HepG2 (cell line): Measurements from ENCODE around the gene TSSK3. TPM values are rescaled to one million over a fixed set of nuclear protein-coding genes. Genes with fewer than 3 reads are reported as not detected.

Experiments
- AKNA ChIP-seq: sonication (generic); formaldehyde crosslinking; IDR thresholded peaks from 2 replicates; pipeline ENCODE4 v1.4.0; 2020; ENCODE audit warnings: missing genetic modification reagents, borderline replicate concordance
- FOXJ3 ChIP-seq: sonication (generic); formaldehyde crosslinking; IDR thresholded peaks from 2 replicates; pipeline ENCODE4 v1.4.0; 2020; ENCODE audit warnings: missing genetic modification reagents, mild to moderate bottlenecking, borderline replicate concordance
- JUND ChIP-seq: sonication (generic); formaldehyde crosslinking; IDR thresholded peaks from 2 replicates; pipeline ENCODE4 v1.8.0; 2022; ENCODE audit warnings: mild to moderate bottlenecking, missing genetic modification reagents
- MTF1 ChIP-seq: sonication (generic); formaldehyde crosslinking; IDR thresholded peaks from 2 replicates; pipeline ENCODE4 v1.5.0; 2020; ENCODE audit warnings: missing genetic modification reagents
- NR1H2 ChIP-seq: sonication (generic); formaldehyde crosslinking; IDR thresholded peaks from 2 replicates; pipeline ENCODE4 v1.8.1; 2022; ENCODE audit warnings: low read depth, missing genetic modification reagents, borderline replicate concordance
- PBX2 ChIP-seq: IDR thresholded peaks from 2 replicates; pipeline ENCODE4 v1.6.1; 2016; ENCODE audit warnings: control low read depth
- SAP130 ChIP-seq: IDR thresholded peaks from 2 replicates; pipeline ENCODE4 v1.6.1; 2016; ENCODE audit warnings: low read depth
- STAT5B ChIP-seq: sonication (generic); formaldehyde crosslinking; IDR thresholded peaks from 2 replicates; pipeline ENCODE4 v1.4.0; 2020; ENCODE audit warnings: missing genetic modification reagents
- SYNCRIP ChIP-seq: fragments of 200-400 bp; formaldehyde crosslinking; IDR thresholded peaks from 2 replicates; pipeline ENCODE4 v1.6.1; 2018; ENCODE audit warnings: mild to moderate bottlenecking, low read depth, low read length; ENCODE audit not compliant: insufficient read depth
- TFDP2 ChIP-seq: sonication (generic); formaldehyde crosslinking; IDR thresholded peaks from 2 replicates; pipeline ENCODE4 v1.4.0; 2020; ENCODE audit warnings: missing genetic modification reagents
- TMF1 ChIP-seq: sonication (generic); formaldehyde crosslinking; IDR thresholded peaks from 2 replicates; pipeline ENCODE4 v1.8.1; 2022; ENCODE audit warnings: low read depth, missing genetic modification reagents
- ZBTB2 ChIP-seq: sonication (generic); formaldehyde crosslinking; IDR thresholded peaks from 2 replicates; pipeline ENCODE4 v1.8.0; 2022; ENCODE audit warnings: low read depth, missing genetic modification reagents
- ZBTB39 ChIP-seq: sonication (generic); formaldehyde crosslinking; IDR thresholded peaks from 2 replicates; pipeline ENCODE4 v1.5.0; 2020; ENCODE audit warnings: missing genetic modification reagents
- ZC3H13 ChIP-seq: sonication (generic); formaldehyde crosslinking; IDR thresholded peaks from 2 replicates; pipeline ENCODE4 v1.8.1; 2023; ENCODE audit warnings: mild to moderate bottlenecking, missing genetic modification reagents, moderate library complexity
- ZNF607 ChIP-seq: sonication (generic); formaldehyde crosslinking; IDR thresholded peaks from 2 replicates; pipeline ENCODE4 v1.5.1; 2020; ENCODE audit warnings: missing genetic modification reagents, mild to moderate bottlenecking, borderline replicate concordance
- ZNF629 ChIP-seq: sonication (generic); formaldehyde crosslinking; conservative IDR thresholded peaks from 2 replicates; pipeline ENCODE4 v1.5.0; 2020; ENCODE audit warnings: missing genetic modification reagents
- ZNF761 ChIP-seq: sonication (generic); formaldehyde crosslinking; conservative IDR thresholded peaks from 2 replicates; pipeline ENCODE4 v1.4.0; 2020; ENCODE audit warnings: mild to moderate bottlenecking, missing genetic modification reagents
- ZNF766 ChIP-seq: sonication (generic); formaldehyde crosslinking; IDR thresholded peaks from 2 replicates; pipeline ENCODE4 v1.5.0; 2020; ENCODE audit warnings: missing genetic modification reagents, borderline replicate concordance
- ZNF768 ChIP-seq: sonication (generic); formaldehyde crosslinking; IDR thresholded peaks from 2 replicates; pipeline ENCODE4 v1.4.0; 2020; ENCODE audit warnings: missing genetic modification reagents
- polyA plus RNA-seq, 8 experiments: library from polyadenylated mRNA; depleted of rRNA in 3 of 8; stranded (reverse) in 7 of 8; unstranded in 1 of 8; fragments of >200 nt; fragmentation: Illumina TruSeq in 4 of 8; extraction: Trizol in 4 of 8; gene quantifications; 2 replicates each; pipeline versions ENCODE4 v1.2.1 to v1.2.3, GENCODE V29; 2011 to 2016; ENCODE audit warnings: low read depth in 4 of 8, missing spikeins in 1 of 8, mixed read lengths in 1 of 8; ENCODE audit not compliant: insufficient read depth in 1 of 8
- total RNA-seq, 5 experiments: library from RNA; depleted of rRNA; stranded (reverse); fragments of >200 nt; fragmentation: Illumina TruSeq; extraction: Trizol; gene quantifications; 2 replicates each; pipeline ENCODE4 v1.2.3, GENCODE V29; 2016; ENCODE audit warnings: low read depth in 1 of 5

The TSSK3 gene
- total and polyA plus RNA-seq, 2 of the 13 experiments (the other 11 are each of a cell fraction or from before 2014, with no cell fraction given): 1.0 to 1.1 TPM

GRCh38 chr1:32334864-32335534, 27.3 kb upstream of the TSSK3 start (continued):
- no peak for TF ChIP-seq ZBTB2 (CRISPR knock-in tag)
- no peak for TF ChIP-seq ZBTB39 (CRISPR knock-in tag)
- no peak for TF ChIP-seq MTF1
- TF ChIP-seq ZC3H13 (CRISPR knock-in tag): no peak
- no peak for TF ChIP-seq JUND (CRISPR knock-in tag)
- TF ChIP-seq SAP130 (CRISPR knock-in tag): peak; percentile 65
- TF ChIP-seq AKNA (CRISPR knock-in tag): no peak
- TF ChIP-seq ZNF629 (CRISPR knock-in tag): no peak
- TF ChIP-seq ZNF761 (CRISPR knock-in tag): 0 out of 2 replicates have a peak, but pooled peaks have one; percentile 6
- no peak; the same call in 1 of the 2 replicates for TF ChIP-seq TMF1 (CRISPR knock-in tag)
- TF ChIP-seq STAT5B (CRISPR knock-in tag): no peak
- no peak for TF ChIP-seq ZNF766
- TF ChIP-seq TFDP2 (CRISPR knock-in tag): peak; percentile 34; the same call in 1 of the 2 replicates
- no peak for TF ChIP-seq PBX2 (CRISPR knock-in tag)
- no peak; the same call in 1 of the 2 replicates for TF ChIP-seq ZNF768
- TF ChIP-seq ZNF607 (CRISPR knock-in tag): 0 out of 2 replicates have a peak, but pooled peaks have one; percentile 19
- no peak for TF ChIP-seq FOXJ3 (CRISPR knock-in tag)
- TF ChIP-seq SYNCRIP: no peak
- TF ChIP-seq NR1H2: no peak
